Activated B cell treated with CpG ODN at 0.5 μM for 24 hours (primary cell): ENCODE measurements around the gene PIK3CD. TPM values are rescaled to one million over a fixed set of nuclear protein-coding genes. Genes with fewer than 3 reads are reported as not detected.
A peak's percentile ranks its signal among the peaks of the same experiment; 100 is the strongest.

Source experiments
- ATAC-seq: fragments of 200-7000 bp; cut with Tn5 transposase; one replicate; pipeline ENCODE4 v1.10.0; 2021; ENCODE audit warnings: low read depth, mild to moderate bottlenecking, moderate library complexity
- CTCF ChIA-PET: fragments of 350-600 bp; sonication (Branson Sonifier 250); formaldehyde crosslinking; loops from one replicate; lab custom pipeline; 2021; ENCODE audit warnings: antibody characterized with exemption; lab: Charles Lee
- POLR2A ChIA-PET: fragments of 350-600 bp; sonication (Branson Sonifier 250); formaldehyde crosslinking; loops from one replicate; lab custom pipeline; 2021; ENCODE audit warnings: antibody characterized with exemption; lab: Charles Lee
- DNase-seq: peaks from one replicate; pipeline ENCODE4 v3.0.0; 2022
- H3K27ac Mint-ChIP-seq: one replicate; pipeline ENCODE4 v1.8.0; 2020; ENCODE audit warnings: mixed read lengths
- H3K27me3 Mint-ChIP-seq: one replicate; pipeline ENCODE4 v1.8.0; 2021; ENCODE audit warnings: mixed read lengths
- H3K36me3 Mint-ChIP-seq: one replicate; pipeline ENCODE4 v1.8.0; 2021; ENCODE audit warnings: low read depth, mixed read lengths
- H3K4me1 Mint-ChIP-seq: one replicate; pipeline ENCODE4 v1.8.0; 2021; ENCODE audit warnings: mixed read lengths
- H3K4me3 Mint-ChIP-seq: one replicate; pipeline ENCODE4 v1.8.0; 2020; ENCODE audit warnings: mild to moderate bottlenecking, mixed read lengths
- H3K9me3 Mint-ChIP-seq: one replicate; pipeline ENCODE4 v1.8.0; 2020; ENCODE audit warnings: mixed read lengths
- intact Hi-C: fragments of 100-400 bp; cut with micrococcal nuclease; formaldehyde crosslinking; loops from one replicate; pipeline ENCODE4 v1.15.1; 2024
- total RNA-seq: library from RNA; stranded (reverse); gene quantifications from 2 replicates; pipeline ENCODE4 v1.2.3, GENCODE V29; 2022
- TF ChIP-seq, protein P1 (sequence below): fragments of 200-600 bp; IDR thresholded peaks from one replicate; pipeline ENCODE4 v1.8.0; 2022; ENCODE audit warnings: antibody characterized with exemption, mild to moderate bottlenecking

PIK3CD gene
- total RNA-seq, 1 donor from 2014 or later, result 265 TPM

DNA sequence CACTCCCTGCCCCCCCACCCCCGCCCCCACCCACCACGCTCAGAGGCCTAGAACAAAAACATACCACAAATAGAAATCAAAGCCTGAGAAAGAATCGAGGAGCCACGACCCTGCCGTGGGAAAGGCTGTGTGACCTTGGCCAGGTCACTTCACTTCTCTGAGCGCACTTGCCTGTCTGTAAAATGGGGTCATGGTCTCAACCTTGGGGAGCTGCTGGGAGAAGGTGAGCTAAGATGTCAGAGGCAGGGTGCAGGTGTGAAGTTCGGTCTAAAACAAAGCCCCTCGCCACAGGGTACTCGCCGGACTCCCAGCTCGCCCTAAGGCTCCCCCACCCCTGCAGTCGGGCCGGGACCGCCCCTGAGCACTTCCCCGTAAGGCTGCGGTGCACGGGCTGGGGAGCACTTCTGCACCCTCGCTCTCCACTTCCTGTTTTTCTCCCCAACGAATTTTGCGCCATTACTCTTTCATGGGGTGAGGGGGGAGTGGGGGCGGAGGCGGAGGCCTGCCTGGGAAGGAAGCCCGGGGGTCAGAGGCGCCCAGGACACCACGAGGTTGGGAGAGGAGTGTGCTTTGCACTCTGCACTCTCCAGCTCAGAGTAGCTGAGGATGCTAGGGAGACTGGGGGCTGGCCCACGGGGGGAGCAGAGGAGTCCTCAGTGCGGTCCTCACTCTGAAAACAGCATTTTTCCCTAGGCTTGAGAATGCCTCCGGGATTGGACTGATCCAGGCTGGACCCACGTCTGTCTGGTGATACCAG lies 21.9 kb upstream of the PIK3CD start:
- Mint-ChIP-seq H3K9me3 (no peaks in the 10 kb centered on the region), H3K4me3 (peak overlapping the region; percentile 88), H3K27ac (peak overlapping the region; percentile 87), H3K27me3 (no peaks in the 10 kb centered on the region), H3K4me1 (peaks cover 77% of the 10 kb centered on the region), H3K36me3 (peaks cover 15% of the 10 kb centered on the region)
- DNase-seq, result peak; percentile 70
- CTCF ChIA-PET, result interaction anchor here (1.0 to 7.0 kb wide), 10 partner anchors 13 to 105 kb away, joined by 3 to 125 read pairs (median 12); partner anchors contain the start of gene PIK3CD
- POLR2A ChIA-PET, result interaction anchor here (0.6 to 11.2 kb wide), 18 partner anchors 10 to 201 kb away, joined by 3 to 699 read pairs (median 5); partner anchors contain the start of genes PIK3CD and SLC25A33
- ATAC-seq, result peak; percentile 43
- intact Hi-C loops, result loop anchor here (1.0 to 10.0 kb wide), 5 partner anchors 26 to 752 kb away; partner anchors contain the start of genes ENO1 and UBE4B
- TF ChIP-seq, protein P1, sequence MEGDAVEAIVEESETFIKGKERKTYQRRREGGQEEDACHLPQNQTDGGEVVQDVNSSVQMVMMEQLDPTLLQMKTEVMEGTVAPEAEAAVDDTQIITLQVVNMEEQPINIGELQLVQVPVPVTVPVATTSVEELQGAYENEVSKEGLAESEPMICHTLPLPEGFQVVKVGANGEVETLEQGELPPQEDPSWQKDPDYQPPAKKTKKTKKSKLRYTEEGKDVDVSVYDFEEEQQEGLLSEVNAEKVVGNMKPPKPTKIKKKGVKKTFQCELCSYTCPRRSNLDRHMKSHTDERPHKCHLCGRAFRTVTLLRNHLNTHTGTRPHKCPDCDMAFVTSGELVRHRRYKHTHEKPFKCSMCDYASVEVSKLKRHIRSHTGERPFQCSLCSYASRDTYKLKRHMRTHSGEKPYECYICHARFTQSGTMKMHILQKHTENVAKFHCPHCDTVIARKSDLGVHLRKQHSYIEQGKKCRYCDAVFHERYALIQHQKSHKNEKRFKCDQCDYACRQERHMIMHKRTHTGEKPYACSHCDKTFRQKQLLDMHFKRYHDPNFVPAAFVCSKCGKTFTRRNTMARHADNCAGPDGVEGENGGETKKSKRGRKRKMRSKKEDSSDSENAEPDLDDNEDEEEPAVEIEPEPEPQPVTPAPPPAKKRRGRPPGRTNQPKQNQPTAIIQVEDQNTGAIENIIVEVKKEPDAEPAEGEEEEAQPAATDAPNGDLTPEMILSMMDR, result no peak

DNA sequence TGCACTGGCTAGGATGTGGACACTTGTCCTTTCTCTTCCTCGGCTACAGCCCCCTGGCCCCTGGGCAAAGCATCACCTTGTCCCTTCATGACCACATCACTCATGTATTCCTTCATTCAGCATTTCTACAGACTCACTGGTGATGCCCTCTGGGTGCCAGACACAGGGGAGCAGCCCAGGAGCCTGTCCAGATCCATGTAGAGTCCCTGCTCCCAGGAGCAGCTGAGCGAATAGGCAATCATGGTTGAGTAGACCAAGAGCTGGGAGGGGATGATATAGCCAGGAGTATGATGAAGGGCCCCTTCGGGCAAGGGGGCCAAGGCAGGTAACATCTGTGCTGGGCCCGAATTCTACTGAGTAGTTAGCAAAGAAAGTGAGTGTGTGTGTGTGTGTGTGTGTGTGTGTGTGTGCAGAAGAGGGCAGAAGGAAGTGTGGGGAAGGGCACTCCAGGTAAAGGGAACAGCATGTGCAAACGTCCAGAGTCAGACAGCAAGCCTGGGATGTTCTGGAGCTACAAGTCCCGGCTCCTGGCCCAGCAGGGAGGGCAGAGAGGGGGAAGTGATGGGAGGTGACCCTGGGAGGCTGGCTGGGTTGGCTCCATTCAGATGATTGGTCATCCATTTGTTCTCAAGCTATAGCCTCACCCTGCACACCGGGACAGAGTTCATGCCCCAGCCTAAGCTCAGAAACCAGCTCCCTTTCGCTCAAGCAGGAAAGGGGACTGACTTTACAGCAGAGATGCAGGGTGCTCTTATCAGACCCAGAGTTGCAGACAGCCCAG lies 21.0 kb upstream of the PIK3CD start:
- Mint-ChIP-seq H3K4me1 (peaks cover 75% of the 10 kb centered on the region), H3K36me3 (peaks cover 23% of the 10 kb centered on the region), H3K27me3 (no peaks in the 10 kb centered on the region), H3K4me3 (peak overlapping the region; percentile 88), H3K27ac (peak overlapping the region; percentile 87), H3K9me3 (no peaks in the 10 kb centered on the region)
- ChIA-PET POLR2A (interaction anchor here (1.3 to 11.2 kb wide), 7 partner anchors 15 to 89 kb away, joined by 4 to 699 read pairs (median 5); partner anchors contain the start of gene PIK3CD), CTCF (interaction anchor here (1.4 to 7.0 kb wide), 2 partner anchors 23 to 104 kb away, joined by 3 to 125 read pairs; partner anchors contain the start of gene PIK3CD)
- ATAC-seq, result no peak
- intact Hi-C loops, result no loop called here
- TF ChIP-seq, protein P1, result no peak
- no peak for DNase-seq

DNA sequence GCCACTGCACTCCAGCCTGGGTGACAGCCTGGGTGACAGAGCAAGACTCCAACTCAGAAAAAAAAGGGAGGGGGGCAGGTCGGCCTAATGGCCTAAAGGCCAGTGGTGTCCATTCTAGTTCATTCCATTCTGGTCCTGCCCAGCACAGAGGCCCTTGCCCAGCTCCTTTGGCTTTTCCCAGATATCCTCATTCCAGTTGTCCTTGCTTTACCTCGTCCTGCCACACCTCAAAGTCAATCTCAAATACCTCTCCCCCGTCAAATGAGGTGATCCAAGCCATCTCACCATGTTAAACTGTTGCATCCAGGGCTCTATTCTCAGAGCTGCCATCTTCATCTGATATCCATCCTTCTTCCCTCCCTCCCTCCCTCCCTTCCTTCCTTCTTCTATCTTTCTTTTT lies 19.9 kb upstream of the PIK3CD start:
- ChIA-PET POLR2A (interaction anchor here (0.6 to 11.2 kb wide), 4 partner anchors 14 to 201 kb away, joined by 4 to 699 read pairs (median 39); partner anchors contain the start of gene PIK3CD), CTCF (interaction anchor here (7.0 kb wide), 1 partner anchor 22 kb away, joined by 125 read pairs; the partner anchor contains the start of gene PIK3CD)
- peaks cover 27% of the 10 kb centered on the region for H3K36me3 Mint-ChIP-seq
- DNase-seq (no peak), ATAC-seq (no peak)
- H3K4me3 Mint-ChIP-seq, result peak overlapping the region; percentile 19
- H3K4me1 Mint-ChIP-seq, result peaks cover 67% of the 10 kb centered on the region
- no peaks in the 10 kb centered on the region for H3K9me3 Mint-ChIP-seq
- no peaks in the 10 kb centered on the region for H3K27me3 Mint-ChIP-seq
- intact Hi-C loops, result no loop called here
- TF ChIP-seq, protein P1, result no peak
- peak overlapping the region; percentile 87 for H3K27ac Mint-ChIP-seq

DNA sequence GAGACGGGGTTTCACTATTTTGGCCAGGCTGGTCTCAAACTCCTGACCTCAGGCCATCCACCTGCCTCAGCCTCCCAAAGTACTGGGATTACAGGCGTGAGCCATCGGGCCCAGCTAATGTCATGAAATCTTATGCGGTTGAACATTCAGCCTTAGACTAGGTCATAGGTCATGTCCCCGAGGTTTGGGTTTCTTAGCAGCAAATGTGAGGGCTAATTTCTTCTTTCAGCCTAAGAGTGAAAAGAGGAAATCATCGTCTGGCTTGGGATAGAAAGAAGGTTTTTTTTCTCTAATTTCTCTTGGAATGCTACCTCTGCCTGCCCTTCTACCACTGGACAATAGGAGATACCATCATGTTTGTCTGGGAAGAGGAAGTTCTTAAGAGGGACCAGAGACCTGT lies 18.0 kb upstream of the PIK3CD start:
- intact Hi-C loops, result no loop called here
- ATAC-seq, result no peak
- POLR2A ChIA-PET, result interaction anchor here (0.6 to 11.2 kb wide), 2 partner anchors 21 to 590 kb away, joined by 5 to 699 read pairs; partner anchors contain the start of gene PIK3CD
- Mint-ChIP-seq H3K4me1 (peaks cover 51% of the 10 kb centered on the region), H3K36me3 (peaks cover 34% of the 10 kb centered on the region), H3K4me3 (no peak overlapping the region), H3K27me3 (no peaks in the 10 kb centered on the region), H3K27ac (peak overlapping the region; percentile 30), H3K9me3 (no peaks in the 10 kb centered on the region)
- TF ChIP-seq, protein P1, result no peak
- no peak for DNase-seq
- CTCF ChIA-PET, result interaction anchor here (0.6 kb wide), 1 partner anchor 17 kb away, joined by 3 read pairs; no protein-coding TSS in a partner anchor
